SK-N-SH treated with all-trans-retinoic acid at 6 μM for 48 hours (cell line): ENCODE data around the gene SCN4A.
"Not testable (repeated sequence)": the region's sequence is repeated elsewhere in the genome, so short reads cannot be mapped to it uniquely, and the experiment has no call there.

Experiments used
- ARNTL ChIP-seq: fragments of 450-650 bp; formaldehyde crosslinking; IDR thresholded peaks from 2 replicates; pipeline ENCODE4 v1.5.0; 2020; ENCODE audit warnings: low read depth, mild to moderate bottlenecking, moderate library complexity, borderline replicate concordance
- BACH2 ChIP-seq: fragments of 250-450 bp; sonication (Bioruptor Pico); IDR thresholded peaks from 2 replicates; pipeline ENCODE4 v1.9.0; 2021; ENCODE audit warnings: mild to moderate bottlenecking, borderline replicate concordance
- TOX ChIP-seq: fragments of 250-450 bp; sonication (Bioruptor Pico); IDR thresholded peaks from 2 replicates; pipeline ENCODE4 v1.8.0; 2021; ENCODE audit warnings: mild to moderate bottlenecking, moderate library complexity, borderline replicate concordance
- ZFP3 ChIP-seq: fragments of 250-450 bp; sonication (Bioruptor Pico); IDR thresholded peaks from 2 replicates; pipeline ENCODE4 v1.5.0; 2020; ENCODE audit warnings: mild to moderate bottlenecking, moderate library complexity
- ZFP30 ChIP-seq: fragments of 450-650 bp; formaldehyde crosslinking; IDR thresholded peaks from 2 replicates; pipeline ENCODE4 v1.5.0; 2022; ENCODE audit warnings: mild to moderate bottlenecking, moderate library complexity
- ZNF565 ChIP-seq: fragments of 450-650 bp; formaldehyde crosslinking; conservative IDR thresholded peaks from 2 replicates; pipeline ENCODE4 v1.5.0; 2020; ENCODE audit warnings: low read depth, mild to moderate bottlenecking, moderate library complexity
- ZNF70 ChIP-seq: fragments of 450-650 bp; formaldehyde crosslinking; IDR thresholded peaks from 2 replicates; pipeline ENCODE4 v1.5.0; 2020; ENCODE audit warnings: mild to moderate bottlenecking, moderate library complexity

- not testable (repeated sequence) for TF ChIP-seq TOX, ZFP30, ZNF565, ZFP3, ARNTL, ZNF70, BACH2 (CRISPR knock-in tag)
Measured at GRCh38 chr17:64007089-64007837, 34.5 kb upstream of the SCN4A start.
